Effector memory CD4-positive, alpha-beta T cell (primary cell): ENCODE data around the gene DHX32.

Experiments
- DNase-seq, 3 donors: peaks; one replicate each; pipeline ENCODE4 v3.0.0-alpha.2; 2020
- H3K27ac ChIP-seq: 2 replicates; pipeline ENCODE4 v1.7.0; 2013; ENCODE audit warnings: mild to moderate bottlenecking, low read length, moderate library complexity; ENCODE audit not compliant: insufficient read depth, poor library complexity, severe bottlenecking
- H3K27me3 ChIP-seq: replicated peaks from 2 replicates; pipeline ENCODE4 v1.7.0; 2013; ENCODE audit warnings: mild to moderate bottlenecking, low read length; ENCODE audit not compliant: insufficient read depth, control insufficient read depth, poor library complexity, severe bottlenecking
- H3K36me3 ChIP-seq: 2 replicates; pipeline ENCODE4 v1.7.0; 2013; ENCODE audit warnings: mild to moderate bottlenecking, low read length, moderate library complexity; ENCODE audit not compliant: control insufficient read depth, insufficient read depth
- H3K4me1 ChIP-seq: 2 replicates; pipeline ENCODE4 v1.7.0; 2013; ENCODE audit warnings: low read length, mild to moderate bottlenecking; ENCODE audit not compliant: control insufficient read depth, insufficient read depth, poor library complexity, severe bottlenecking
- H3K4me3 ChIP-seq: 2 replicates; pipeline ENCODE4 v1.7.0; 2013; ENCODE audit warnings: low read length, low read depth, mild to moderate bottlenecking; ENCODE audit not compliant: insufficient read depth, poor library complexity, severe bottlenecking
- H3K9me3 ChIP-seq: 2 replicates; pipeline ENCODE4 v1.7.0; 2013; ENCODE audit warnings: mild to moderate bottlenecking, low read length, moderate library complexity; ENCODE audit not compliant: control insufficient read depth

The DHX32 gene

GRCh38 chr10:125878957-125879835 is 1.9 kb downstream of the DHX32 start:
- Histone ChIP-seq H3K27ac (no peak overlapping the region), H3K27me3 (no peaks in the 10 kb centered on the region), H3K4me1 (no peaks in the 10 kb centered on the region), H3K9me3 (peaks cover 4% of the 10 kb centered on the region), H3K36me3 (no peaks in the 10 kb centered on the region), H3K4me3 (no peak overlapping the region)
- DNase-seq, result no peak

- H3K36me3 ChIP-seq, result peaks cover 7% of the 10 kb centered on the region
- H3K4me1 ChIP-seq, result no peaks in the 10 kb centered on the region
- peaks cover 4% of the 10 kb centered on the region for H3K9me3 ChIP-seq
- no peak for DNase-seq
- H3K27ac ChIP-seq, result no peak overlapping the region
- no peaks in the 10 kb centered on the region for H3K27me3 ChIP-seq
- H3K4me3 ChIP-seq, result no peak overlapping the region
These were observed 9.8 kb downstream of the DHX32 start for GRCh38 chr10:125871338-125871737.

- Histone ChIP-seq H3K4me3 (no peak overlapping the region), H3K27me3 (no peaks in the 10 kb centered on the region), H3K9me3 (no peaks in the 10 kb centered on the region), H3K4me1 (no peaks in the 10 kb centered on the region), H3K27ac (no peak overlapping the region), H3K36me3 (peaks cover 9% of the 10 kb centered on the region)
- DNase-seq, result no peak
These were observed 12.6 kb downstream of the DHX32 start for GRCh38 chr10:125868372-125868975.

- Histone ChIP-seq H3K4me1 (no peaks in the 10 kb centered on the region), H3K9me3 (no peaks in the 10 kb centered on the region), H3K36me3 (peaks cover 9% of the 10 kb centered on the region), H3K27ac (no peak overlapping the region), H3K4me3 (no peak overlapping the region), H3K27me3 (no peaks in the 10 kb centered on the region)
- no peak for DNase-seq
These were observed 14.6 kb downstream of the DHX32 start for GRCh38 chr10:125866421-125867029.

GRCh38 chr10:125865120-125865519 is 16.0 kb downstream of the DHX32 start:
- H3K9me3 ChIP-seq, result no peaks in the 10 kb centered on the region
- H3K27me3 ChIP-seq, result no peaks in the 10 kb centered on the region
- no peak overlapping the region for H3K4me3 ChIP-seq
- DNase-seq, result no peak
- H3K36me3 ChIP-seq, result peaks cover 9% of the 10 kb centered on the region
- no peaks in the 10 kb centered on the region for H3K4me1 ChIP-seq
- no peak overlapping the region for H3K27ac ChIP-seq

- no peak overlapping the region for H3K4me3 ChIP-seq
- H3K36me3 ChIP-seq, result peaks cover 7% of the 10 kb centered on the region
- no peak overlapping the region for H3K27ac ChIP-seq
- no peak for DNase-seq
- no peaks in the 10 kb centered on the region for H3K4me1 ChIP-seq
- no peaks in the 10 kb centered on the region for H3K9me3 ChIP-seq
- no peaks in the 10 kb centered on the region for H3K27me3 ChIP-seq
These were observed 21.8 kb downstream of the DHX32 start for GRCh38 chr10:125859128-125859817.

- H3K4me3 ChIP-seq, result no peak overlapping the region
- no peak for DNase-seq
- H3K27ac ChIP-seq, result no peak overlapping the region
- no peaks in the 10 kb centered on the region for H3K27me3 ChIP-seq
- peaks cover 7% of the 10 kb centered on the region for H3K36me3 ChIP-seq
- no peaks in the 10 kb centered on the region for H3K4me1 ChIP-seq
- no peaks in the 10 kb centered on the region for H3K9me3 ChIP-seq
These were observed 23.8 kb downstream of the DHX32 start for GRCh38 chr10:125857185-125857760.

GRCh38 chr10:125852487-125852886 is 28.6 kb downstream of the DHX32 start:
- peaks cover 14% of the 10 kb centered on the region for H3K36me3 ChIP-seq
- no peak overlapping the region for H3K4me3 ChIP-seq
- H3K27ac ChIP-seq, result no peak overlapping the region
- no peaks in the 10 kb centered on the region for H3K27me3 ChIP-seq
- no peak for DNase-seq
- no peaks in the 10 kb centered on the region for H3K9me3 ChIP-seq
- H3K4me1 ChIP-seq, result no peaks in the 10 kb centered on the region

GRCh38 chr10:125850766-125851731 is 30.0 kb downstream of the DHX32 start:
- H3K4me3 ChIP-seq, result no peak overlapping the region
- no peak for DNase-seq
- no peaks in the 10 kb centered on the region for H3K27me3 ChIP-seq
- peaks cover 14% of the 10 kb centered on the region for H3K36me3 ChIP-seq
- no peaks in the 10 kb centered on the region for H3K9me3 ChIP-seq
- H3K4me1 ChIP-seq, result no peaks in the 10 kb centered on the region
- H3K27ac ChIP-seq, result no peak overlapping the region
